ENCODE measurements around the gene ROGDI. TPM values are rescaled to one million over a fixed set of nuclear protein-coding genes. Genes with fewer than 3 reads are reported as not detected.

Gene ROGDI
- total and polyA plus RNA-seq, 2 of the 13 experiments (the other 11 are each of a cell fraction or from before 2014, with no cell fraction given): 19.2 to 42.1 TPM

DNA sequence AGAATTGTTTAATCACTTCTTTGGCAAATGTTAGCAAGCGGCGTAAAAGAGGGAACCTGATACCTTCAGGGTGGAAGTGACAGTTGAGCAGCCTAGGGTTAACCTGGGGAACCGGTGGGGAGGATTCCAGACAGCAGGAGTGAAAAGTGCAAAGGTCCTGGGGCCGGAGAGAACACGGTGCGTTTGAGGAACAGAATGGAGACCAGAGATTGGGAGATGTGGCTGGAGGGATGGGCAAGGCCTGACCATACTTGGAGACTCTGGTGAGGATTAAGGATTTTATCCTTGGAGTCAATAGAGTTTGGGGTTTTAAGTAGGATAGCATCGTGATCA is 33.2 kb downstream of the ROGDI start (continued):
- TF ChIP-seq, protein P1, sequence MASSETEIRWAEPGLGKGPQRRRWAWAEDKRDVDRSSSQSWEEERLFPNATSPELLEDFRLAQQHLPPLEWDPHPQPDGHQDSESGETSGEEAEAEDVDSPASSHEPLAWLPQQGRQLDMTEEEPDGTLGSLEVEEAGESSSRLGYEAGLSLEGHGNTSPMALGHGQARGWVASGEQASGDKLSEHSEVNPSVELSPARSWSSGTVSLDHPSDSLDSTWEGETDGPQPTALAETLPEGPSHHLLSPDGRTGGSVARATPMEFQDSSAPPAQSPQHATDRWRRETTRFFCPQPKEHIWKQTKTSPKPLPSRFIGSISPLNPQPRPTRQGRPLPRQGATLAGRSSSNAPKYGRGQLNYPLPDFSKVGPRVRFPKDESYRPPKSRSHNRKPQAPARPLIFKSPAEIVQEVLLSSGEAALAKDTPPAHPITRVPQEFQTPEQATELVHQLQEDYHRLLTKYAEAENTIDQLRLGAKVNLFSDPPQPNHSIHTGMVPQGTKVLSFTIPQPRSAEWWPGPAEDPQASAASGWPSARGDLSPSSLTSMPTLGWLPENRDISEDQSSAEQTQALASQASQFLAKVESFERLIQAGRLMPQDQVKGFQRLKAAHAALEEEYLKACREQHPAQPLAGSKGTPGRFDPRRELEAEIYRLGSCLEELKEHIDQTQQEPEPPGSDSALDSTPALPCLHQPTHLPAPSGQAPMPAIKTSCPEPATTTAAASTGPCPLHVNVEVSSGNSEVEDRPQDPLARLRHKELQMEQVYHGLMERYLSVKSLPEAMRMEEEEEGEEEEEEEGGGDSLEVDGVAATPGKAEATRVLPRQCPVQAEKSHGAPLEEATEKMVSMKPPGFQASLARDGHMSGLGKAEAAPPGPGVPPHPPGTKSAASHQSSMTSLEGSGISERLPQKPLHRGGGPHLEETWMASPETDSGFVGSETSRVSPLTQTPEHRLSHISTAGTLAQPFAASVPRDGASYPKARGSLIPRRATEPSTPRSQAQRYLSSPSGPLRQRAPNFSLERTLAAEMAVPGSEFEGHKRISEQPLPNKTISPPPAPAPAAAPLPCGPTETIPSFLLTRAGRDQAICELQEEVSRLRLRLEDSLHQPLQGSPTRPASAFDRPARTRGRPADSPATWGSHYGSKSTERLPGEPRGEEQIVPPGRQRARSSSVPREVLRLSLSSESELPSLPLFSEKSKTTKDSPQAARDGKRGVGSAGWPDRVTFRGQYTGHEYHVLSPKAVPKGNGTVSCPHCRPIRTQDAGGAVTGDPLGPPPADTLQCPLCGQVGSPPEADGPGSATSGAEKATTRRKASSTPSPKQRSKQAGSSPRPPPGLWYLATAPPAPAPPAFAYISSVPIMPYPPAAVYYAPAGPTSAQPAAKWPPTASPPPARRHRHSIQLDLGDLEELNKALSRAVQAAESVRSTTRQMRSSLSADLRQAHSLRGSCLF (CRISPR knock-in tag; IDR thresholded peaks at IDR 0.05; ENCODE audit: borderline replicate concordance): no peak
- TF ChIP-seq PAF1 (CRISPR knock-in tag; IDR thresholded peaks at IDR 0.05) (no peak), GFI1 (CRISPR knock-in tag; IDR thresholded peaks at IDR 0.05; ENCODE audit: borderline replicate concordance) (no peak), REL (CRISPR knock-in tag; conservative IDR thresholded peaks at IDR 0.05) (no peak), ZNF282 (IDR thresholded peaks at IDR 0.05; ENCODE audit: partially characterized antibody) (no peak), HNF4A (CRISPR knock-in tag; IDR thresholded peaks at IDR 0.05) (peak; percentile 34; the same call in 1 of the 2 replicates), ZNF12 (CRISPR knock-in tag; IDR thresholded peaks at IDR 0.05) (no peak), SP2 (CRISPR knock-in tag; IDR thresholded peaks at IDR 0.05) (no peak), KMT2A (CRISPR knock-in tag; IDR thresholded peaks at IDR 0.05) (0 out of 2 replicates have a peak, but pooled peaks have one; percentile 3), NFKBIZ (CRISPR knock-in tag; IDR thresholded peaks at IDR 0.05) (no peak), CHD4 (IDR thresholded peaks at IDR 0.05; ENCODE audit: borderline replicate concordance, low read length) (peak; percentile 20), HNF4G (IDR thresholded peaks at IDR 0.05; ENCODE audit: borderline replicate concordance, low read depth, low read length) (peak; percentile 38; the same call in 1 of the 2 replicates), HNF4G (CRISPR knock-in tag; IDR thresholded peaks at IDR 0.05; ENCODE audit: borderline replicate concordance, low read depth) (no peak), TOE1 (CRISPR knock-in tag; IDR thresholded peaks at IDR 0.05) (no peak), CENPBD1 (CRISPR knock-in tag; IDR thresholded peaks at IDR 0.05; ENCODE audit: borderline replicate concordance, low read depth) (no peak), ZNF354B (CRISPR knock-in tag; IDR thresholded peaks at IDR 0.05) (no peak), ZNF704 (CRISPR knock-in tag; IDR thresholded peaks at IDR 0.05; ENCODE audit: borderline replicate concordance) (no peak), ZNF230 (CRISPR knock-in tag; IDR thresholded peaks at IDR 0.05) (no peak), HOXA3 (CRISPR knock-in tag; IDR thresholded peaks at IDR 0.05) (no peak), RFXANK (CRISPR knock-in tag; IDR thresholded peaks at IDR 0.05) (no peak), KLF16 (CRISPR knock-in tag; IDR thresholded peaks at IDR 0.05) (no peak)
- TF ChIP-seq, protein P2, sequence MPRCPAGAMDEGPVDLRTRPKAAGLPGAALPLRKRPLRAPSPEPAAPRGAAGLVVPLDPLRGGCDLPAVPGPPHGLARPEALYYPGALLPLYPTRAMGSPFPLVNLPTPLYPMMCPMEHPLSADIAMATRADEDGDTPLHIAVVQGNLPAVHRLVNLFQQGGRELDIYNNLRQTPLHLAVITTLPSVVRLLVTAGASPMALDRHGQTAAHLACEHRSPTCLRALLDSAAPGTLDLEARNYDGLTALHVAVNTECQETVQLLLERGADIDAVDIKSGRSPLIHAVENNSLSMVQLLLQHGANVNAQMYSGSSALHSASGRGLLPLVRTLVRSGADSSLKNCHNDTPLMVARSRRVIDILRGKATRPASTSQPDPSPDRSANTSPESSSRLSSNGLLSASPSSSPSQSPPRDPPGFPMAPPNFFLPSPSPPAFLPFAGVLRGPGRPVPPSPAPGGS (CRISPR knock-in tag; IDR thresholded peaks at IDR 0.05): no peak
